Left lung (tissue), 10 donors: ENCODE measurements around the gene SEC23A. TPM values are rescaled to one million over a fixed set of nuclear protein-coding genes. Genes with fewer than 3 reads are reported as not detected.

Experiments used
- ATAC-seq: fragments of 200-7000 bp; cut with Tn5 transposase; one replicate; pipeline ENCODE4 v1.9.1; 2020; ENCODE audit warnings: moderate library complexity
- DNase-seq, 4 donors: peaks; one replicate each; pipeline ENCODE4 v3.0.0-alpha.2; 2013 to 2020
- H3K27ac ChIP-seq, 2 donors: fragments of 200-600 bp; sonication (generic) in 1 of 2; one replicate each; pipeline versions ENCODE4 v1.5.0 to v1.8.0; 2020 to 2021
- H3K27me3 ChIP-seq, 2 donors: fragments of 200-600 bp; sonication (generic) in 1 of 2; one replicate each; pipeline versions ENCODE4 v1.5.0 to v1.8.0; 2020 to 2021
- H3K36me3 ChIP-seq, 2 donors: fragments of 200-600 bp; sonication (generic) in 1 of 2; one replicate each; pipeline versions ENCODE4 v1.5.0 to v1.8.0; 2020 to 2021
- H3K4me1 ChIP-seq, 2 donors: fragments of 200-600 bp; one replicate each; pipeline ENCODE4 v1.8.0; 2021
- H3K4me3 ChIP-seq, 2 donors: fragments of 200-600 bp; sonication (generic) in 1 of 2; one replicate each; pipeline versions ENCODE4 v1.5.0 to v1.8.0; 2020 to 2021; ENCODE audit warnings: mild to moderate bottlenecking in 1 of 2
- H3K9me3 ChIP-seq, 2 donors: fragments of 200-600 bp; sonication (generic) in 1 of 2; one replicate each; pipeline versions ENCODE4 v1.5.0 to v1.8.0; 2020 to 2021
- CTCF ChIP-seq, 2 donors: fragments of 200-600 bp; sonication (generic) in 1 of 2; IDR thresholded peaks; one replicate each; pipeline versions ENCODE4 v1.5.0 to v1.8.0; 2021; ENCODE audit warnings: antibody characterized with exemption in 2 of 2
- intact Hi-C, 2 donors: fragments of 100-400 bp; cut with DNase I; formaldehyde crosslinking; loops; one replicate each; pipeline versions ENCODE4 v1.11.2 to v1.14.2; 2022
- polyA plus RNA-seq, 6 donors: library from polyadenylated mRNA; unstranded; fragments of 120-200 nt; gene quantifications; one replicate each; pipeline ENCODE4 v1.2.1, GENCODE V29; 2013; ENCODE audit not compliant: insufficient read length in 6 of 6
- total RNA-seq, 2 donors: library from RNA; stranded (reverse); fragmentation: NEBNext Ultra II Directional; extraction: Animal tissue kit (Norgen Biotek cat#: 25700); gene quantifications; one replicate each; pipeline ENCODE4 v1.2.1, GENCODE V29; 2021
- donor health status: DM: no; HTN: yes; CAD: no.
- donor health status: DM: no; HTN: no; CAD: no.

SEC23A gene
- total and polyA plus RNA-seq, 8 donors, result 59.3 to 81.7 (median 65.0) TPM

DNA sequence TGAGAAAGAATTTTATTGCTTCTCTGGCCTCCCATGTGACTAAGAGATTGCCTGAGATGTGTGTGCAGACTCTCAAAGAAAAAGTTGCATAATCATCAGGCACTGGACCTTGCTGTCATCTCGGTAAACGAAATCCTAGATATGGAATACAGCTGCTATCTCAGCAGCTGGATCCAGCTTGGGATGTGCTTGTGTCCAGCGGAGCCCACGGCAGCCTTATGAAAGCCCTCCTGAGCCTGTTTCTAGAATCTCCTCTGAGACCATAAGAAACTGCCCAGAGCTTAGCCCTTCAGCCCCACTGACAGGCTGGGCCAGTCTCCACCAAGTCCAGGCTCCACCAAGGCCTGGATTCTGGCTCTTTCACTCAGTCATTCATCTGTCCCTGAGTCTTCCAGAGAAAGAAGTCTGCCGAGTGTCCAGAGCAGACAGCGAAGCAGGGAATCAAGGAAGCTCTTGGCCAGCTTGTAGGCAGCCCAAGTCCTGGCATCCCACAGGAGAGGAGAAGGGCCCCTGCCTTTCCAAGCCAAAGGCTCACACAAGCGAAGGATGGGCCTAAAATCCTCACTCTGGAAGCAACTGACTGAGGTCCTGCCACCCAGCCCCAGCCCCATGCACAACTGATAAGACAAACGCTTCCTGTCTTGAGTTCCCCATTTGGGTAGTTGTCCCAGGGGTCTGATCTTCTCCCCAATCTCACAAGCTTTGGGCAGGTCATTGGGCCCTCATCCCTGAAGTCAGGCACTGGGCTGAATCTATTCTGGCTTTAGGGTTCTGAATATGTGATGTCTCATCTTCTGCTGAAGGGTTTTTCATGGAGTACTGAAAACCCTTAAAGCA is 97.8 kb downstream of the SEC23A start:
- H3K4me3 ChIP-seq, result no peak overlapping the region
- ATAC-seq (peak; percentile 19), DNase-seq (peak in 2 of 4 donors; percentile 87 to 92)
- no peaks in the 10 kb centered on the region for H3K36me3 ChIP-seq
- no peaks in the 10 kb centered on the region for H3K9me3 ChIP-seq
- peak overlapping the region in 1 of 2 donors; percentile 15 for H3K27ac ChIP-seq
- intact Hi-C loops, result no loop called here
- H3K4me1 ChIP-seq, result no peaks in the 10 kb centered on the region
- TF ChIP-seq CTCF (IDR thresholded peaks at IDR 0.05), result no peak
- no peaks in the 10 kb centered on the region for H3K27me3 ChIP-seq

GRCh38 chr14:38999949-39000348 is 103.1 kb downstream of the SEC23A start:
- Histone ChIP-seq H3K27ac (no peak overlapping the region), H3K36me3 (no peaks in the 10 kb centered on the region), H3K27me3 (no peaks in the 10 kb centered on the region), H3K9me3 (no peaks in the 10 kb centered on the region), H3K4me1 (peaks cover 0 to 1% of the 10 kb centered on the region in 2 donors), H3K4me3 (no peak overlapping the region)
- no peak for TF ChIP-seq CTCF (IDR thresholded peaks at IDR 0.05)
- intact Hi-C loops, result no loop called here
- DNase-seq (no peak), ATAC-seq (no peak)

DNA sequence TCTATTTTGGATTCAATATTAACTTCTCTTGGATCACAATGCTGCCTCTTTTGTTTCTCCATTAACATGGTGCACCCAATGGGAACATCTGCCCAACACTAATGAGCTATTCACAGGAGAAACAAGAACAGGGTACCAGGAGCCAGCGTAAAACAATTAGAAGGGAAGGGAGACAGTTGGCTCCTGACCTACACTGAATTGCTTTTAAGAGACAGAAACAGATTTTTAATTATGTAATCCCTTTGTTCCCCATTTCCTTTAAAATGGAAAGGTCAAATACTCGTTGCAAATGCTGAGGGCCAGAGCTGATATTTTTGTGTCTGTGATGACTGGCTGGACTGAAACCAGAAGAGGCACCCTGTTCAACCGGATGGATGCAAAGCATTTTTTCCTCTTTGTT is 108.3 kb downstream of the SEC23A start:
- intact Hi-C loops, result no loop called here
- Histone ChIP-seq H3K9me3 (no peaks in the 10 kb centered on the region), H3K27me3 (no peaks in the 10 kb centered on the region), H3K36me3 (no peaks in the 10 kb centered on the region), H3K27ac (peak overlapping the region in 1 of 2 donors; percentile 41), H3K4me1 (peaks cover 0 to 4% of the 10 kb centered on the region in 2 donors), H3K4me3 (no peak overlapping the region)
- DNase-seq, result no peak
- TF ChIP-seq CTCF (IDR thresholded peaks at IDR 0.05), result no peak
- no peak for ATAC-seq

GRCh38 chr14:38993981-38994380 is 109.1 kb downstream of the SEC23A start:
- TF ChIP-seq CTCF (IDR thresholded peaks at IDR 0.05), result no peak
- H3K27me3 ChIP-seq, result no peaks in the 10 kb centered on the region
- no peaks in the 10 kb centered on the region for H3K9me3 ChIP-seq
- H3K4me3 ChIP-seq, result no peak overlapping the region
- ATAC-seq, result no peak
- intact Hi-C loops, result no loop called here
- peaks cover 0 to 4% of the 10 kb centered on the region in 2 donors for H3K4me1 ChIP-seq
- no peak for DNase-seq
- no peaks in the 10 kb centered on the region for H3K36me3 ChIP-seq
- H3K27ac ChIP-seq, result peak overlapping the region in 1 of 2 donors; percentile 41

GRCh38 chr14:38992067-38992844 is 110.8 kb downstream of the SEC23A start:
- Histone ChIP-seq H3K4me1 (peaks cover 0 to 4% of the 10 kb centered on the region in 2 donors), H3K4me3 (no peak overlapping the region), H3K27me3 (no peaks in the 10 kb centered on the region), H3K27ac (peak overlapping the region in 1 of 2 donors; percentile 1), H3K9me3 (no peaks in the 10 kb centered on the region), H3K36me3 (no peaks in the 10 kb centered on the region)
- DNase-seq (no peak), ATAC-seq (no peak)
- no peak for TF ChIP-seq CTCF (IDR thresholded peaks at IDR 0.05)
- intact Hi-C loops, result no loop called here
